GM19463 (cell line): ENCODE data around the gene C18orf54.
A peak's percentile ranks its signal among the peaks of the same experiment; 100 is the strongest.
"Not testable (repeated sequence)": the region's sequence is repeated elsewhere in the genome, so short reads cannot be mapped to it uniquely, and the experiment has no call there.

Source experiments
- ATAC-seq: cut with Tn5 transposase; IDR thresholded peaks from one replicate; pipeline ENCODE4 v1.9.1; 2021; ENCODE audit warnings: mild to moderate bottlenecking, moderate library complexity; ENCODE audit not compliant: unreplicated experiment

C18orf54 gene

GRCh38 chr18:54386800-54387495 is 29.2 kb downstream of the C18orf54 start:
- not testable (repeated sequence) for ATAC-seq

GRCh38 chr18:54387631-54388030 is 29.9 kb downstream of the C18orf54 start:
- ATAC-seq = no peak

GRCh38 chr18:54388203-54389142 is 30.8 kb downstream of the C18orf54 start:
- peak; percentile 95 for ATAC-seq

- ATAC-seq = peak; percentile 4
Observed at GRCh38 chr18:54389143-54389505, 31.4 kb downstream of the C18orf54 start.

- no peak for ATAC-seq
Observed at GRCh38 chr18:54390838-54391237, 33.1 kb downstream of the C18orf54 start.

GRCh38 chr18:54392543-54393023 is 34.9 kb downstream of the C18orf54 start:
- peak; percentile 34 for ATAC-seq

GRCh38 chr18:54393648-54394294 is 36.1 kb downstream of the C18orf54 start:
- ATAC-seq = no peak

- ATAC-seq = no peak
Observed at GRCh38 chr18:54396760-54397159, 39.1 kb downstream of the C18orf54 start.

GRCh38 chr18:54405290-54405689 is 47.6 kb downstream of the C18orf54 start:
- no peak for ATAC-seq

- ATAC-seq = no peak
Observed at GRCh38 chr18:54411781-54412180, 54.1 kb downstream of the C18orf54 start.

GRCh38 chr18:54415086-54415485 is 57.4 kb downstream of the C18orf54 start:
- no peak for ATAC-seq

GRCh38 chr18:54416436-54416835 is 58.7 kb downstream of the C18orf54 start:
- ATAC-seq = no peak

- ATAC-seq = no peak
Observed at GRCh38 chr18:54423831-54424230, 66.1 kb downstream of the C18orf54 start.

GRCh38 chr18:54426085-54426665 is 68.5 kb downstream of the C18orf54 start:
- ATAC-seq = no peak
